GOT3 (cell line): ENCODE results near the gene MBD3L4.
"Not testable (repeated sequence)": the region's sequence is repeated elsewhere in the genome, so short reads cannot be mapped to it uniquely, and the experiment has no call there.

Experiments
- DNase-seq: peaks from one replicate; lab custom pipeline; 2025; ENCODE audit warnings: mixed read lengths; lab: John Stamatoyannopoulos, UW

Gene MBD3L4

DNA sequence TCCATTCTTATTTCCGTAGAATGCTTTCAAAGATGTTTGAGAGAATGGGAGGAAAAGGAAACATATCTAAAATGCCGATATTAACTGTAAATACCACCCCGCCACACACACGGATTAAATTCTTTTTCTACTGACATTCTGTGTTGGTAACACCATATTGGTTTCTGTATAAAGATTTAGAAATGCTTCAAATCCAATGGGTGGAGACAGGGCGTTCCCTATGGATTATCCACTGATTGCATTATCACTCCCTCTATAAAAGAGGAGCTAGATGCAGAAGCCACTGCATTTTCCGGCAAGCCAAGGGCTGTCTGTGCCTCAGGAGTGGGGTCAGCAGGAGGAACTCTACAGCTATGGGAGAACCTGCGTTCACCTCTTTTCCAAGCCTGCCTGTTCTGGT, 9.0 kb upstream of the MBD3L4 start, which contains the start of gene MBD3L2:
Gene MBD3L2, plus strand, starts transcription at position 301 of the 400 bp plus-strand sequence. Its CDS starts 53 bp downstream, at position 354.
- DNase-seq = not testable (repeated sequence)

DNA sequence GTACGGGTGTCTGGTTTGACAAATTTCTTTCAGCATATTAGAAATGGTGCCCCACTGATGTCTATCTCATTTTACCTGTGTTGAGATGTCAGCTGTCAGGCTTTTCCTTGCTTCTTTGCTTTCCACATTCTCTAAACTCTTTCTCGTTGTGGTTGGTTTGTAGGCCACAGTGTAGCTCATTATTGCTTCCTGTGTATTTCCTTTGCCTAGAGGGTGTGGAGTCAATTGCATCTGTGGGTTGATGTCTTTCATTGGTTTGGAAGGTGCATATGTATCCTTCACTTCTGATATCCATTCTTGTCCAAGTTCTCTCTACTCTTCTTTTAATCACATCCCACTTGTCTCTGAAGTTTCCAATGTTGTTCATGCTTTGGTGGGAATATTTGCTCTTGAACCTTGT, 1.6 kb upstream of the MBD3L4 start:
- DNase-seq = not testable (repeated sequence)

DNA sequence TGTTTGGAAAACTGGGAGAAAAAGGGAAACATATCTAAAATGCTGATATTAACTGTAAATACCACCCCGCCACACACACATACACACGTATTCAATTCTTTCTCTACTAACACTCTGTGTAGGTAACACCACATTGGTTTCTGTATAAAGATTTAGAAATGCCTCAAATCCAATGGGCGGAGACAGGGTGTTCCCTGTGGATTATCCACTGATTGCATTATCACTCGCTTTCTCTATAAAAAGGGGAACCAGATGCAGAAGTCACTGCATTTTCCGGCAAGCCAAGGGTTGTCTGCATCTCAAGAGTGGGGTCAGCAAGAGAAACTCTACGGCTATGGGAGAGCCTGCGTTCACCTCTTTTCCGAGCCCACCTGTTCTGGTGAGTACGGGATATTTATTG, 9.7 kb downstream of the MBD3L4 start, which contains the start of gene MBD3L5:
Gene MBD3L5, plus strand, starts transcription at position 301 of the 400 bp plus-strand sequence. Its CDS starts 34 bp downstream, at position 335.
- not testable (repeated sequence) for DNase-seq

DNA sequence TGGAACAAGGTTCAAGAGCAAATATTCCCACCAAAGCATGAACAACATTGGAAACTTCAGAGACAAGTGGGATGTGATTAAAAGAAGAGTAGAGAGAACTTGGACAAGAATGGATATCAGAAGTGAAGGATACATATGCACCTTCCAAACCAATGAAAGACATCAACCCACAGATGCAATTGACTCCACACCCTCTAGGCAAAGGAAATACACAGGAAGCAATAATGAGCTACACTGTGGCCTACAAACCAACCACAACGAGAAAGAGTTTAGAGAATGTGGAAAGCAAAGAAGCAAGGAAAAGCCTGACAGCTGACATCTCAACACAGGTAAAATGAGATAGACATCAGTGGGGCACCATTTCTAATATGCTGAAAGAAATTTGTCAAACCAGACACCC, 11.2 kb downstream of the MBD3L4 start:
- not testable (repeated sequence) for DNase-seq

DNA sequence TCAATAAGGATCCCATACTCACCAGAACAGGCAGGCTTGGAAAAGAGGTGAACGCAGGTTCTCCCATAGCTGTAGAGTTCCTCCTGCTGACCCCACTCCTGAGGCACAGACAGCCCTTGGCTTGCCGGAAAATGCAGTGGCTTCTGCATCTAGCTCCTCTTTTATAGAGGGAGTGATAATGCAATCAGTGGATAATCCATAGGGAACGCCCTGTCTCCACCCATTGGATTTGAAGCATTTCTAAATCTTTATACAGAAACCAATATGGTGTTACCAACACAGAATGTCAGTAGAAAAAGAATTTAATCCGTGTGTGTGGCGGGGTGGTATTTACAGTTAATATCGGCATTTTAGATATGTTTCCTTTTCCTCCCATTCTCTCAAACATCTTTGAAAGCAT, 18.6 kb downstream of the MBD3L4 start, which contains the start of gene MBD3L2B:
Gene MBD3L2B, minus strand, starts transcription at position 101 of the 400 bp plus-strand sequence. Its CDS starts 34 bp downstream, at position 67.
- not testable (repeated sequence) for DNase-seq

DNA sequence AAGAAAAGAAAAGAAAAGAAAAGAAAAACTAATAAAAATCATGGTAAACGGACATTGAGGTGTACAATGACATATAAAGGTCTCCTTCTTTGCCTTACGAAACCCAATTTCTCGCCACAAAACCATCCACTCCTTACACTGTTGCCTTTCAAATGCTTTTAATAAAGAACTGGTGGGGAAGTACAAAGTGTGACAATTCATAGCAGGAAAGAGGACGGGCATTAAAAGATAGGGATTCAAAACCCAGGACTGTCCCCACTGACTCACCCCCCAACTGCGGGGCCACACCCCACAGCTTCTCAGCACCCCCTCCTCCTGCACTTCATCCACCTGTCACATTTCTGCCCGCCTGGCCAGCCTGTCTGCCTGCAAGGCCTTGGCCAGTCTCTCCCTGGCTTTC, 21.2 kb downstream of the MBD3L4 start:
- DNase-seq = no peak

DNA sequence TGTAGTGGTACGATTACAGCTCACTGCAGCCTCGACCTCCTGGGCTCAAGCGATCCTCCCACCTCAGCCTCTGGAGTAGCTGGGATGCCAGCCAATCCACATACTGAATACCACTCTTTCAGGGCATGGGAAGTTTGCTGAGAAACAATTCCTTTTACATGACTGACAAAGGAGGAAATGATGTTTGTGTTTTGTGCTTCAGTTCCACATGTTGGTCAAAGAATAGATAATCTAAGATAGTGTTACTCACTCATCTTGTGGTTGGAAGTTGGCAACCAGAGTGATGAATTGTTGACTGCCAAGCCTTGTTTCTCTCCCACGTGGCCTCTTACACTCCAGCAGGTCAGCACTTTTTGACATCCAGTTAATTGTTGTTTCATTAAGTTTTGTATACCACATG, 26.3 kb downstream of the MBD3L4 start:
- no peak for DNase-seq

DNA sequence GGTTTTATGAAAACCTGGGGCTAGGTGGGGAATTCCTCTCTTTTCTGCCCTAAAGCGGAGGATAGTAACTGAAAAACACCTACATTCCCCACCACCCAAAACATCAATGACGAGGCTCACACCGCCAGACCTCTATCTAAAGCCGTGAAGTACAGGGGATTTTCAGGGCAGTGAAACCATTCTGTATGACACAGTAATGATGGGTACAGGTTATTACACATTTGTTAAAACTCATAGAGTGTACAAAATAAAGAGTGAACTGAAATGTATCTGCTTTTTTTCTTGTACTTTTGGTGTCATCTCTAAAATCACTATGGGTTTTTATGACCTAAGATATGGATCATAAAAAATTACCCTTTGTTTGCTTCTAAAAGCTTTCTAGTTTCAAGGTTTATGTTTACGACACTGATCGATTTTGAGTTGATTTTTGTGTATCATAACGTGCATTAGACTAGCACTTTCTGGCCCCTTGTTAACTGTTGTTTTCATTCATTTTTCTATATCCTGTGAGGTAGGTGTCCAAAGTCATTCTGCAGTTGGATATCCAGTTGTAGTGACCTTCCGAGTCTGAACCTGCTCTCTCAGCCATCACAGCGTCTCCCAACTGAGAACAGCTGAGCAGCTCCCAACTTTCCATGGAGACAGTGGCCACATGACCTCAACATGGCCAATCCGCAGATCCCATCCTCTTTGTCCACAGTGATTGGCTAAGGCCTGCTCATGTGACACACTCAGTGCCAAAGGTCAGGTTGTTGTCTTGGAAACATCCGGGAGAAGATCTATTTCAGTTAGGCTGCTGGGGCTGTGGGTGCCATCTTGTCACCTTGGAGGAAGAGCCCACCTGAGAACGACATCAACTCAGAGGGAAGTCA, 29.0 kb downstream of the MBD3L4 start:
- no peak for DNase-seq

DNA sequence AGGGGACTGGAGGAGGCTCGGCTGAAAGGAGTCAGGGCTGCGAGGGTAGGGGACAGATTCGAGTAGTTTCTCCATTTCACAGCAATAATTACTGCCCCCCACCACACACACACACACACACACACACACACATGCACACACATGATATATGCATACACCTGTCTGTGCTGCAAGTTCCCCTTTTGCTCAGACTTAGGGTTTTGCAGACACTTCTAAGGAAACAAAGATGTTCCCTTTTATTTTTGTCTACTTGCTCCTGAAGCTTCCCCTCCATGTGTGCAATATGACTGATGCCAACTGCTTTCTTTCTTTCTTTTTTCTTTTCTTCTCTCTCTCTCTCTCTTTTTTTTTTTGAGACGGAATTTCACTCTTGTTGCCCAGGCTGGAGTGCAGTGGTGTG, 32.1 kb downstream of the MBD3L4 start:
- DNase-seq = no peak

DNA sequence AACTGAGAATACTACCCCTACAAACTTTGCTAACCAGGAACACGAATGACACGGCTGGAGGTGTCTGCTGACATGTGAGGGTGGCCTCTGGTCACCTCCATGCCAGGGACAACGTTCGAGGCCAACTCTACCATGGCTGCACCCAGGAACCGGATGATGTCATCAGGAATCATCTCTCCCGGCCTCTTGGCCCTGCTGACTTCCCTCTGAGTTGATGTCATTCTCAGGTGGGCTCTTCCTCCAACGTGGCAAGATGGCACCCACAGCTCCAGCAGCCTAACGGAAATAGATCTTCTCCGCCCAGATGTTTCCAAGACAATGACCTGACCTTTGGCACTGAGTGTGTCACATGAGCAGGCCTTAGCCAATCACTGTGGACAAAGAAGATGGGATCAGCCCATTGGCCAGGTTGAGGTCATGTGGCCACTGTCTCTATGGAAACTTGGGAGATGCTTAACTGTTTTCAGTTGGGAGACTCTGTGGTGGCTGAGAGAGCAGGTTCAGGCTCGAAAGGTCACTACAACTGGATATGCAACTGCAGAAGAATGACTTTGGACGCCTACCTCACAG, 33.8 kb downstream of the MBD3L4 start:
- DNase-seq = no peak

DNA sequence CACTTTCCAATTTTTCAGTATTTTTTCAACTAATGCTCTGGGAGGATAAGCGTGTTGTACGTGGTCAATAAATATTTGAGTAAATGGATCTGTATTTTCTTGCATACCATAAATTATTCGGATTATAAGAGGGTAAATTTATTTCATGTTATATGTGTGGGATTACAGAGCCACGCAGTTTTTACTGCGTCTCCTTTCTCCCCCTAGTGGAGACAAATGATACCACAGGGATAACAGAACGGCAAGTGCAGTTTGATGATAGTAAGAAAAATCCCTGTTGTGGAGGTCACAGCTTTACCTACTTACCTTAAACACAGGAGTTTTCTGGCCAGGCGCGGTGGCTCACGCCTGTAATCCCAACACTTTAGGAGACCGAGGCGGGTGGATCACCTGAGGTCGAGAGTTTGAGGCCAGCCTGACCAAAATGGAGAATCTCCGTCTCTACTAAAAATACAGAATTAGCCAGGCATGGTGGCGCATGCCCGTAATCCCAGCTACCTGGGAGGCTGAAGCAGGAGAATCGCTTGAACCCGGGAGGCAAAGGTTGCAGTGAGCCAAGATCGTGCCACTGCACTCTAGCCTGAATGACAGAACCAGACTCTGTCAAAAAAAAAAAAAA, 35.6 kb downstream of the MBD3L4 start:
- DNase-seq = no peak

DNA sequence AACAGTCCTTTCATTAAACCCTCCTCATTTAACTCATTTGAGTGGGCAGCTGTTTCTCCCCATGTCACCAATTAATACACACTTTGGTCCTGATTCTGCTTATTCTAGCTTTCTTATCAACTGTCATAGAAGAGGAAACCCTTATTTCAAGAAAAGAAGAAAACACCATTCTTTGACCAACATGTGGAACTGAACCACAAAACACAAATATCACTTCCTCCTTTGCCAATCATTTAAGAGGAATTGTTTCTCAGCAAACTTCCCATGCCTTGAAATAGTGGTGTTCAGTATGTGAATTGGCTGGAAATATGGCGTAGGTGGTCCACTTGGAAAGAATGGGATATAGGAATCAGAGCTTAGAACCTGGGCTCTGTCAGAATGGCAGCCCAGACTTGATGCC, 39.2 kb downstream of the MBD3L4 start:
- DNase-seq = no peak

DNA sequence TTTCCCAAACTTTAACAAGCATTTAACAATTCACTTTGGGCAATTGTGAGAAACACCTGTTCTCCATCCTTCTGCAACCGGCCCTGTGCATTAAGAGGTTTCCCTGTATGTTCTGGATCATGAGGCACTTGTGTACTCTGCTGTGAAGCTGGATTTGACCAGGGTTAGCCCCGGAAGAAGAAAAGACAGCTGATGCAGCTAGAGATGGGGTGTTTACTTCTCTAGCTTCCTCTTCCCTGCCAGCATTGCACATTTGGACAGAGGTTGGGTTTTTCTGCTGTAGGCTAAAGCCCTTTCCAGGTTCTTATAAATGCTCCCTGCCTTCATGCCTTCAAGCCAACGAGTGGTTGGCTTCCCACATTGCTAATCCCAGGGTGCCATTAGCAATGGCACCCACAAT, 39.6 kb downstream of the MBD3L4 start:
- no peak for DNase-seq

DNA sequence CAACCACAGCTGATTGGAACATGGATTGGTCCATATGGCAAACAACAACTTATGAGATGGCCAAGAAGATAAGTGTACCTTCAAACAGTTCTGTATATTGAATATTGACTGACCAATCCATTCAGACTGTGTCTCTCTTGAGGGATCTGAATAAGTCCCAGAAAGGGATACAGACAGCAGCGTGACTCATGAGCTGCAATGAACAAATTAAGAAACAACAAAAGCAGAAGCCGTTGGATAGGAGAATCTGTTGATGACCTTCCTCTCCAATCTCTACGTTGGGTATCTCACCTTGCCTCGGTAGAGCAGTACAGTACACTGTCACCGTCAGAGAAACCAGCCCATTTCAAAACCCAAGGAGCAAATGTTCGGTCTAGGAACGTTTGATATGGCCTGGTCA, 40.0 kb downstream of the MBD3L4 start:
- no peak for DNase-seq

DNA sequence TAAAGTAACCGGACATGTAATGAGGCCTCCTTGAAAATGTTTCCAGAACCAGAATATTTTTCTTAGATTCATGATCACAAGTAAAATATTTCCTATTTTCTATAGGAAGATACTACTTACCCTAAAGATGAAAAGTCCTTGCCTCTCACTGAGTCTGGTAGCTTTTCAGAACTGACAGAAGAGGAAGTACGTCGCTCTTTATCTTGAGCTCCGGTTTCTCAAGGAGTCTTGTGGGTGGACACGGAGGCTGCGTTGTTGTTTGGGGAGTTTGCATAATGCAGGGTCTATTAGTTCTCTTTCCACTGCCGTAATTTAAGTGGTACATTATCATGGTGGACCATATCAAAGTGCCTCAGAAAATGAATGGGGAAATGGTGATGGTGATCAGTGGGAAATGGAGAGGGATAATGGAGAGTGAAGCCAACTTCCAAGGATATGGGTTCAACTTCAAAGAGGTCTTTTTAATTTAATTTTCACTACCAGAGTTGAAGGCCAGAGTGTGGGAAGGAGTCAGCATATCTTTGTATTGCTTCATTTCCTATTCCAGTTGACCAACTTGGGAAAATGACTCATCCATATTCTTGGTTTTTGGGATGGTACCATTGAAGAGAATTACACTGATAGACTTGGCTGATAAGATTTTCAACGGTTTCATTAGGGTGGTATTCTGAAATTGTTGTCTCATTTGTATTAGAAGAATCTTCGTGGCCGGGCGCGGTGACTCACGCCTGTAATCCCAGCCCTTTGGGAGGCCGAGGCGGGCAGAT, 42.1 kb downstream of the MBD3L4 start:
- no peak for DNase-seq

DNA sequence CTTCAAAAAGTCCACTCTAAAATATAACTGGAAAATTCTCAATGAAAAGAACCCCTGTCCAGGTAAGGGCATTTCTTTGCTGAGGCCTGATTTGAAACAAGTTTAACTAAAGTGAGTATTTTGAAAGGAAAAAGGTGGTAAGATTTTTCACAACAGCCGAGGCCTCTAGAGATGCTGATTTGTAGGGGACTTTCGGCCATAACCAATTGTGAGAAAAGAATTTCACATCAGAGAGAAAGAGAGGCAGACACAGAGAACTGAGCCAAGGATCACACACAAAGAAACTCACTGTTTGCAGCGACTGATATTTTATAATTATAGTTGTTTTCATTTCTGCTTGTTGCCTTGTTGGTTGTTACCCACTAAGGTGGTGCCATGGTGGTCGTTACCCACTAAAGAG, 43.2 kb downstream of the MBD3L4 start:
- DNase-seq = no peak

DNA sequence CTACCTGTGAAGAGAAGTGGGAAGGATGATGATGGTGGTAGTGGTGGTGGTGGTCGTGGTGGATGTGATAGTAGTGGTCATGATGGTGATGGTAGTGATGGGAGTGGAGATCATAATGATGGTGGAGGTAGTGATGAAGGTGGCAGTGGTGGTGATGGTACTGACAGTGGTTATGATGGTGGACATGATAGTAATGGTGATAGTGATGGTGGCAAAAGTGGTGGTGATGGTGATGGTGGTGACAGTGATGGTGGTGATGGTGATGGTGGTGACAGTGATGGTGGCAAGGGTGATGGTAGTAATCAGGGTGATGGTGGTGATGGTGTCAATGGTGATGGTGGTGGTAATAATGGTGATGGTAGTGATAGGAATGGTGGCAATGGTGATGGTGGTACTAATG, 44.9 kb downstream of the MBD3L4 start:
- DNase-seq = no peak

DNA sequence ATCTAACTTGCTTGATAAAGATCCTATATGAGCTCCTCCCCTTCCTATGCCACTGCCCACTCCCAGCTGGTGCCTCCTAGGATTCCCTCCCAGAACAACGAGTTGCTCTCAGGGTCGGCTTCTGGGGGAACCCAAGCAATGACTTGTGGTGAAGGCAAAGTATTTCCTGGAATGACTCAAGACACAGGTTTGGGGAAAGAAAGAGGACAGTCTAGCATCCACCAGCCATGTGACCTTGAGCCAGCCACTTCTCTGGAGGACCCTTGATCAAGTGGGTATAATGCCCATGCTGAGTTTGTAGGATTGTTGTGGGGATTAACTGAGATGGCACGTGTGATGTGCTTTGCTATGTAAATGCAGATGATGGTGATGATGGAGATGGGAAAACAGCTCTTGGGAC, 51.7 kb downstream of the MBD3L4 start:
- DNase-seq = no peak

DNA sequence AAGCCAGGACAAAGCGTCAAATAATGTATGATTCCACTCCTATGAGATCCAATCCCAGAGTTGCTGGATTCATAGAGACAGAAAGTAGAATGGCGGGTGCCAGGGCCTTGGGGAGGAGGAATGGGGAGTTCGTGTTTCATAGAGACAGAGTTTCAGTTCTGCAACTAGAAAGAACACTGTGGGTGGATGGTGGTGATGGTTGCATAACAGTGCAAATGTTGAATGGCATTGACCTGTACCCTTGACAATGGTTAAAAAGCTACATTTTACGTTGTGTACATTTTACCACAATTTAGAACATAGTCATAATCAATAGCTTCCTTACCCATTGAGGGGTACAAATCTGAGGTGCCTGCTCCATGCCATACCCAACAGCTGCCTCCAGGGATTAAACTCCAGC, 52.1 kb downstream of the MBD3L4 start:
- DNase-seq = no peak
